PC-3 (cell line): ENCODE measurements around the gene GABRB2. TPM values are rescaled to one million over a fixed set of nuclear protein-coding genes. Genes with fewer than 3 reads are reported as not detected.

Experiments used
- ATAC-seq: fragments of 200-7000 bp; cut with Tn5 transposase; 2 replicates; pipeline ENCODE4 v1.9.1; 2020; ENCODE audit warnings: mild to moderate bottlenecking, moderate library complexity
- BruUV-seq: library from RNA; stranded (reverse); fragments of 400-500 nt; replicated peaks from 2 replicates; lab custom pipeline; 2021; lab: Mats Ljungman, UMichigan
- CTCF ChIA-PET: fragments of 300-600 bp; sonication (Branson Sonifier 250); formaldehyde crosslinking; loops from one replicate; lab custom pipeline; 2022; ENCODE audit warnings: antibody characterized with exemption; lab: Charles Lee
- POLR2A ChIA-PET: fragments of 300-600 bp; sonication (Branson Sonifier 250); formaldehyde crosslinking; loops from one replicate; lab custom pipeline; 2022; ENCODE audit warnings: antibody characterized with exemption; ENCODE audit not compliant: unreplicated experiment; lab: Charles Lee
- DNase-seq: peaks from one replicate; pipeline ENCODE4 v3.0.0-alpha.2; 2015
- H2AFZ ChIP-seq: fragments of 300-600 bp; sonication (generic); 2 replicates; pipeline ENCODE4 v1.6.0; 2016; ENCODE audit warnings: antibody characterized with exemption, low read length
- H3F3A ChIP-seq: fragments of 300-600 bp; sonication (generic); one replicate; pipeline ENCODE4 v1.6.0; 2017; ENCODE audit warnings: antibody characterized with exemption, low read length, control low read depth, mild to moderate bottlenecking; ENCODE audit not compliant: unreplicated experiment
- H3K27ac ChIP-seq: fragments of 300-600 bp; sonication (generic); 2 replicates; pipeline ENCODE4 v1.5.1; 2016; ENCODE audit warnings: mild to moderate bottlenecking, low read length
- H3K27me3 ChIP-seq: fragments of 300-600 bp; sonication (generic); 2 replicates; pipeline ENCODE4 v1.6.1; 2016; ENCODE audit warnings: low read length, mixed read lengths
- H3K36me3 ChIP-seq: fragments of 300-600 bp; sonication (generic); 2 replicates; pipeline ENCODE4 v1.6.1; 2016; ENCODE audit warnings: low read depth, mixed run types, low read length, mixed read lengths
- H3K4me1 ChIP-seq: fragments of 300-600 bp; sonication (generic); 2 replicates; pipeline ENCODE4 v1.5.1; 2016; ENCODE audit warnings: low read length; ENCODE audit not compliant: insufficient read depth
- H3K4me2 ChIP-seq: fragments of 300-600 bp; sonication (generic); 2 replicates; pipeline ENCODE4 v1.6.0; 2016; ENCODE audit warnings: low read length
- H3K4me3 ChIP-seq: fragments of 300-600 bp; sonication (generic); 2 replicates; pipeline ENCODE4 v1.5.1; 2016; ENCODE audit warnings: mild to moderate bottlenecking, low read length, mixed read lengths
- H3K79me2 ChIP-seq: fragments of 300-600 bp; sonication (generic); 2 replicates; pipeline ENCODE4 v1.6.1; 2017; ENCODE audit warnings: low read length, mixed read lengths
- H3K9ac ChIP-seq: fragments of 300-600 bp; sonication (generic); 2 replicates; pipeline ENCODE4 v1.6.0; 2016; ENCODE audit warnings: mild to moderate bottlenecking, low read length
- H3K9me2 ChIP-seq: fragments of 300-600 bp; sonication (generic); replicated peaks from 2 replicates; pipeline ENCODE4 v1.6.1; 2016; ENCODE audit warnings: mixed run types, low read length, mixed read lengths
- H3K9me3 ChIP-seq: fragments of 300-600 bp; sonication (generic); 2 replicates; pipeline ENCODE4 v1.6.1; 2016; ENCODE audit warnings: low read length, mixed read lengths
- H4K20me1 ChIP-seq: fragments of 300-600 bp; sonication (generic); 2 replicates; pipeline ENCODE4 v1.6.1; 2016; ENCODE audit warnings: low read length, mixed read lengths
- CTCF ChIP-seq: fragments of 300-600 bp; sonication (generic); conservative IDR thresholded peaks from 2 replicates; pipeline ENCODE4 v1.5.1; 2017; ENCODE audit warnings: antibody characterized with exemption, low read depth, mild to moderate bottlenecking, low read length
- EZH2 ChIP-seq: fragments of 300-600 bp; sonication (generic); IDR thresholded peaks from one replicate; pipeline ENCODE4 v1.6.1; 2017; ENCODE audit warnings: antibody characterized with exemption, mild to moderate bottlenecking, low read length; ENCODE audit not compliant: unreplicated experiment
- EZH2phosphoT487 ChIP-seq: fragments of 300-600 bp; sonication (generic); IDR thresholded peaks from 2 replicates; pipeline ENCODE4 v1.6.1; 2018; ENCODE audit warnings: mild to moderate bottlenecking, antibody characterized with exemption, low read length, borderline replicate concordance
- intact Hi-C: fragments of 100-400 bp; cut with micrococcal nuclease; formaldehyde crosslinking; loops from 2 replicates; pipeline ENCODE4 v1.9.0; 2023
- total RNA-seq: library from RNA; depleted of rRNA; stranded (reverse); fragments of >200 nt; gene quantifications from 2 replicates; pipeline ENCODE4 v1.2.3, GENCODE V29; 2014

The GABRB2 gene
- total RNA-seq, 1 experiment from 2014 or later = not detected

DNA sequence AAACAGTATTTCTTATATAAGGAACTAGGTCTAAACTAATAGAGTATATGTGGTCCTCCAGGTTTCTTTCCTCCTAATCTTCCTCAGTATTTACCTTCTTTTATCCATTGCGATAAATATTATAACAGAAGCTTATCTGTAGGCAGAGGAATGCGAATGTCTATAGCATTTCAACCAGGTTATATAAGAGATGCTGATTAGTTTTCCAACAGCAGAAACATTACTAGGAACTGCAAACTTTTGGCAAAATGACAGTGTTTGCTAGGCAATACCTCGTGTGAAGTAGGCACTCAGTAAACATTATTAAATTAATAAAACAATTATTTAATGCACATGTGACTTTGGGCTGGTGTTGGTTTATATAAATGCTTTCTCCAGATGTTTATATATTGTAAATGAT lies 206.5 kb downstream of the GABRB2 start:
- Histone ChIP-seq H3K4me1 (no peaks in the 10 kb centered on the region), H3K9ac (no peak overlapping the region), H3F3A (no peaks in the 10 kb centered on the region), H2AFZ (no peak overlapping the region), H3K4me3 (no peak overlapping the region), H3K36me3 (no peaks in the 10 kb centered on the region), H3K9me3 (0 out of 2 replicates have a peak, but pooled peaks cover 15% of the 10 kb centered on the region), H3K79me2 (no peaks in the 10 kb centered on the region), H3K4me2 (no peak overlapping the region), H3K27ac (no peak overlapping the region), H3K9me2 (no peaks in the 10 kb centered on the region), H4K20me1 (no peaks in the 10 kb centered on the region), H3K27me3 (no peaks in the 10 kb centered on the region)
- intact Hi-C loops = no loop called here
- no peak for TF ChIP-seq EZH2phosphoT487
- TF ChIP-seq CTCF = no peak
- no peak for TF ChIP-seq EZH2
- DNase-seq = no peak
- ChIA-PET CTCF (no interaction called here), POLR2A (no interaction called here)
- no TSS peak for BruUV-seq
- ATAC-seq = no peak

DNA sequence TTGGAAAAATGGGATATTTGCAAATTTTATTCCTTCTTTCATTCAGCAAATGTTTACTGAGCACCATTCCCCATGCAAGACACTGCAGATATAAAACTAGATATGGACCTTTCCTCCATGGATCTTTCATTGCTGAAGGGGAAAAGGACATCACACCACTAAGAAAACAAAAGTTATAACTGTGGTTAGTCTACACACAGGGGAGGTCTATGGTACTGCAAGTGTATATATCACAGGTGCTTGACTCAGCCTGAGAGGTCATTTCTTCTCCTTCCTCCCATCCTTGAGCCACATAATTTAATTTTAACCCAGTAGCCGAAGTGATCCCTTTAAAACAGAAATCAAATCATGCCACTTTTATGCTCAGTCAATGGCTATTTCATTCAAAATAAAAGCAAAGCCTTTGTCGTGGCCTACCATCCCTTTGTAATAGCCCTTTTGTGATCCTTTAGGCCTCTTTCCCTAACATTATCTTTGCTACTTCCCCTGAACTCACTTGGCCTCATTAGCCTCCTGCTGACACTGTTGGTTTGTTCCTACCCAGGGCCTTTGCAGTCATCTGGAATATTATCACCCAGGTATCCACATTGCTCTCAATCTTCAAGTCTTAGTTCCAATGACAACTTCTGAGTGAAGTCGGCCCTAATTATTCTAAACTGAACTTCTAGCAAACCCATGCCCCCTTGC lies 213.2 kb downstream of the GABRB2 start:
- Histone ChIP-seq H3K9me2 (no peaks in the 10 kb centered on the region), H3K36me3 (no peaks in the 10 kb centered on the region), H3K27me3 (no peaks in the 10 kb centered on the region), H2AFZ (no peak overlapping the region), H3K4me3 (no peak overlapping the region), H3K79me2 (no peaks in the 10 kb centered on the region), H3K27ac (no peak overlapping the region), H3K4me2 (no peak overlapping the region), H4K20me1 (no peaks in the 10 kb centered on the region), H3F3A (no peaks in the 10 kb centered on the region), H3K9me3 (peaks cover 12% of the 10 kb centered on the region; the same call in 1 of the 2 replicates), H3K9ac (no peak overlapping the region), H3K4me1 (no peaks in the 10 kb centered on the region)
- CTCF ChIA-PET = no interaction called here
- BruUV-seq = no TSS peak
- no peak for TF ChIP-seq EZH2phosphoT487
- TF ChIP-seq CTCF = no peak
- no peak for TF ChIP-seq EZH2
- DNase-seq = no peak
- ATAC-seq = no peak
- intact Hi-C loops = no loop called here
- POLR2A ChIA-PET = no interaction called here

DNA sequence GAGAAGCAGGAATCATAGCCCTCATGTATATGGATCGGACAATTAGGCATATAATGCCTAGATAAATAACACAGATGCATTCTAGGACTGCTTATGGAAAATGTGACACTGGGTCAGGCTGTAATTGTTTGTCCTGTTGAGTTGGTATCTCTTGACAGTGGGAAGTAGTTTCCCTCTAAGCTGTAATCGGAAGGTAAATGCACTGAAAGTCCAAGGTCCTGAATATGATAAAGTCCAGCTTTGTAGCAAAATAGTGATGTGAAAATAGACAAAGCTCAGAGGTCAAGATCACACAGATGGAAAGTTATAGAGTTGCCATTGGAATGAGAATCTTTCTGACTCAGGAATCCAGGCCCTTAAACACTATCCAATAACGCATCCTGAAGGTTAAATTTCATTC lies 214.2 kb downstream of the GABRB2 start:
- no peak for TF ChIP-seq EZH2phosphoT487
- TF ChIP-seq EZH2 = no peak
- TF ChIP-seq CTCF = no peak
- Histone ChIP-seq H3K4me3 (no peak overlapping the region), H2AFZ (no peak overlapping the region), H3K79me2 (no peaks in the 10 kb centered on the region), H3K27me3 (no peaks in the 10 kb centered on the region), H3K9me2 (no peaks in the 10 kb centered on the region), H3F3A (no peaks in the 10 kb centered on the region), H3K27ac (no peak overlapping the region), H4K20me1 (no peaks in the 10 kb centered on the region), H3K4me1 (no peaks in the 10 kb centered on the region), H3K4me2 (no peak overlapping the region), H3K9me3 (peaks cover 6% of the 10 kb centered on the region; the same call in 1 of the 2 replicates), H3K9ac (no peak overlapping the region), H3K36me3 (no peaks in the 10 kb centered on the region)
- POLR2A ChIA-PET = no interaction called here
- DNase-seq = no peak
- no peak for ATAC-seq
- CTCF ChIA-PET = no interaction called here
- no TSS peak for BruUV-seq
- intact Hi-C loops = no loop called here
